NAMALWA (cell line): Measurements from ENCODE around the gene EPB41L4B.
A peak's percentile ranks its signal among the peaks of the same experiment; 100 is the strongest.
"Not testable (repeated sequence)": the region's sequence is repeated elsewhere in the genome, so short reads cannot be mapped to it uniquely, and the experiment has no call there.

Experiments used
- DNase-seq: peaks from one replicate; pipeline ENCODE4 v3.0.0-alpha.2; 2015; ENCODE audit warnings: low spot score

Gene EPB41L4B

DNA sequence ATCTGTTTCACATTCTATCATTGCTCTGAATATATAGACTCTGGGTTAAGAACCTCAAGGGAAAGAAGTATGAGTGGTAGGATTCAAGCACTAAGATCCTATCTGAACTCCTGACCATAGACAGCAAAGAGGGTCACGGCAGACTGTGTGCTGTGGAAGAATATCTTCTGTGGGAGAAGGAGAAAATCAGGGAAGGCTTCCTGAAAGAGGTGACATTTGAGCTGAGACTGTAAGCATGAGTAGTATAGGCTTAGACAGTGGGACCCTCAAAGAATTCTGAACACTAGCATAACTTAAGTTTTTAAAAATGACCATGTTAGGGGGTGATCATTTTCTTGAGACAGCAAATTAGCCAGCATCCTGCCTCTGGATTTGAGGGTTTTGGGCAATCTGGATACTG lies 157.7 kb downstream of the EPB41L4B start:
- no peak for DNase-seq

DNA sequence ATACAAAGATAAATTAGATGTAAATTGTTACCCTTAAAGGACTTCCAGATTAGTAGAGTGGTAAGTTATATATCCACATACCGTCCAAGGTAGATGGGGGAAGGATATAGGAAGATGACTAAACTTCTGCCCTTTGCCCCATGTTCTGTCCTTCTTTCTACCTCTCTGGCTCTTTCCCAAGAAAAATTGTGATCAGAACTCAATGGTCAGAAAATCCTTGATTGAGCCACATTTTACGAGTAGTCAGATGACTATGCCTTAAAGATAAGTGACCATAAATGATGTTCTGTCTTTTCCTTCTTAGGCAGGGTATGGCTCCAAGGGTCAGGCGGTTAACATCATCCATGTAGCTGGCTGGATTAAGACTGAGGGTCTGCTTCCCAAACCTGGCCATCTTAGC lies 158.2 kb downstream of the EPB41L4B start:
- DNase-seq: no peak

DNA sequence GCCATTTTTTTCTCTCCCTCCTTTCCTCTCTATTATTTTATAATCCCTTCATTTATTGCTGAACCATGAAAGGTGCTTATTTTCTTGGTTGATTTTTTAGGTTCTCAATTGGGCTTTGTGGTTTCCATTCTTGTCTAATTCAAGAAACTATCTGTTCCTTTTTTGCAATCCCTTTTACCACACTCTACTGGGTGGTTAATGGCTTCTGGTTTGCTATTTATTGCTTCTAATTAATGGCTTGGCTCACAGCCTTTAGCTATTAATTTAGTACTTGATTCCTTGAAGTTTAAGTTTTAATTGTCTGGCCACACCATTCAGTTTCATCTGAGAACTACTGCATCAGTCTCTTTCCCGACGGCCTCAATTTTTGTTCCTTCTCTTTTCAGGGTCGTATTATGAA lies 159.4 kb downstream of the EPB41L4B start:
- DNase-seq: no peak

DNA sequence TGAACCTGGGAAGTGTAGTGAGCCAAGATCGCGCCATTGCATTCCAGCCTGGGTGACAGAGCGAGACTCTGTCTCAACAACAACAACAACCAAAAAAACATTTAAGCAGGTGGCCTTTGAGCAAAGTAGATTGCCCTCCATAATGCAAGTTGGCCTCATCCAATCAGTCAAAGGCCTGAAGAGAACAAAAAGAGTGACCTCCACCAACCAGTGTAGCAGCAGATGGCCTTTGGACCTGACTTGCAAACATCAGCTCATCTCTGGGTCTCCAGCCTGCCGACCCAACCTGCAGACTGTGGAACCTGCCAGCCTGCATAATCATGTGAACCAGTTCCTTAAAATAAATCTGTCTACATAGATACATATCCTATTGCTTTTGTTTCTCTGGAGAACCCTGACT lies 161.3 kb downstream of the EPB41L4B start:
- no peak for DNase-seq

DNA sequence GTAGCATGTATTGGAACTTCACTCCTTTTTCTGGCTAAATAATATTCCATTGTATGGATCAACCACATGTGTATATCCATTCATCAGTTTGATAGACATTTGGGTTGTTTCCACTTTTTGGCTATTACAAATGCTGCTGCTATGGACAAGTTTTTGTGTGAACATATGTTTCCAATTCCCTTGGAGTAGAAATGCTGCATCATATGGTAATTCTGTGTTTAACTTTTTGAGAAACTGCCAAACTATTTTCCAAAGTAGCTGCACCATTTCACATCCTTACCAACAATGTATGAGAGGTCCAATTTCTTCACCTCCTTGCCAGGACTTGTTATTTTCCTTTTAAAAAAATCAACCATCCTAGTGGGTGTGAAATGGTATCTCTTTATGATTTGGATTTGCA lies 162.2 kb downstream of the EPB41L4B start:
- no peak for DNase-seq

DNA sequence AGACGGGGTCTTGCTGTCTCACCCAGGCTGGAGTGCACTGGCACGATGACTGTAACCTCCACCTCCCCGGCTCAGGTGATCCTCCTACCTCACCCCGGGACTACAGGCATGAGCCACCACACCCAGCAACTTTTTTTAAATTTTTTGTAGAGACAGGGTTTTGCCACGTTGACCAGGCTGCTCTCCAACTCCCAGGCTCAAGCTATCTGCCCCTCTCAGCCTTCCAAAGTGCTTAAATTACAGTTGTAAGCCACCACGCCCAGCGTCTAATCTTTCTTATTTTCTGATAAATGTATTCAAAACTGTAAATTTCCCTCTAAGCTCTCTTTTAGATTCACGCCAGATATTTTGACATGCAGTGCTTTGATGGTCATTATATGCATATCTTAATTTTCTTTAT lies 164.2 kb downstream of the EPB41L4B start:
- DNase-seq: no peak

DNA sequence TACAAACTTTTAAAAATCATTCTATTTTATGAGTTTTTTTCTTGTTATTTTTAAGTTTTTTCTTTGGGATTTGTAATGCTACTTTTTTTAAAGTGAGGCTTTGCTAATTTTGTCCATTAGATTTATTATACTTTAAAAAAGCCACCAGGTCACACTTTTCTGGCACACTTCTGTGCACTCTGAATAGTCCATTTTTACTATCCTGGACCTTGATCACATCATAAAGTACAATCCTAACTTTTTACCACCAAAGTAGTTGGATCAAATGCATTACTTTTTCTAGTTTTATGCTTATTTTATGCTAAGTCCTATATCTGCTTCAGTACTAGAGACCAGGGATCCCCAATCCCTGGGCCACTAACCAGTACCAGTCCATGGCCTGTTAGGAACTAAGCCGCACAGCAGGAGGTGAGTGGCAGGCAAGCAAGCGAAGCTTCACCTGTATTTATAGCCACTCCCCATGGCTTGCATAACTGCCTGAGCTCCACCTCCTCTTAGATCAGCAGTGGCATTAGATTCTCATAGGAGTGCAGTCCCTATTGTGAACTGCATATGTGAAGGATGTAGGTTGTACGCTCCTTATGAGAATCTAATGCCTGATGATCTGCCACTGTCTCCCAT lies 169.8 kb downstream of the EPB41L4B start:
- no peak for DNase-seq

DNA sequence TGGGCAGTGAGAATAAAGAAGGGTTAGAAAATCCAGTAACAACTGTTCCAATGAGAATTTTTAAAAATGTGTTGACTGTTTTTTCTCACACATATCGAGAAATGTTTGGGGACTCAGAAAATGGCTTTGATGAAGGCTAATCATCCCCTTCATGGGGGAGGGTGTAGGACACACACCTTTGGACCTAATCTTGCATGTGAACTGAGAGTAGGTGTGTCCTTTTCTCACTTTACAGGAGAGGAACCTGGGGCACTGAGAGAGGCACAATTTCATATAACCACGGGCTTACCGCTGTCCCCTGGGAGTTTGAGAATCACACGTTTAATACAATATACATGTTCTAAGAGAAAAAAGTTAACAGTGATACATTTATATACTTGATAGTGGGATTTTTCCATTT lies 171.1 kb downstream of the EPB41L4B start:
- DNase-seq: no peak

DNA sequence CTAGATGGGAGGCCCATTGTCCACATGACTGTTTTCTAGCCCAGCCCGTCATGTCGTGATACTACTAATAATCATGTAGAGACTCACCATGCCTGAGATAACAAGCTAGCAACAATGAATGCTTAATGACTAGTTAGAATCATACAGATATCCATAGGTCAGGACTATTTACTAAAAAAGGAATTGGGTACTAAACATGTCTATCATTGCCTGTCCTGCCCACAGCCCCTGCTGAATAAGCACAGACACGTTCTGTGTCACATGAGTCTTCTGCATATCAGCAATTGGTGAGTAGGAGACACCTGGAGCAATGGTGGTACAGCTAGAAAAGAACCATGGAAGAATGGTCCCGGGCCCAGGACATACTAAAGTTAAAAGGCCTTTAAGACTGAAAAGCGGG lies 171.8 kb downstream of the EPB41L4B start:
- no peak for DNase-seq

DNA sequence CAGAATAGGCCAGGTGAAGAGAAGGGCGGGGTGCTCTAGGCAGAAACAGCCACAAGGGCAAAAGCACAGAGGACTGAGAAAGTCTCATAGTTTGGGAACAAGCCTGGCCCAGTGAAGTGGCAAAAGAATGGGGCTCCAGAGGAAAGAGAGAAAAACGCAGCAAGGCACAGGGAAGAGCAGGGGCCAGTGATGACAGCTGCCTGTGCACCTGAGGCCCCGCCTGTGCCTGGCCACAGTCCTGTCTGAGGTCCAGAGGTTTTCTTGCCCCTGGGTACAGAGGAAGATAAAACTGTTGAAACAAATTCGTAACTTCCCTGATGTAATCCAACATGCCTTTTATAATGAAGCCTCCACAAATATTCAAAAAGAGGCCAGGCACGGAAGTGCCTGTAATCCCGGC lies 175.8 kb downstream of the EPB41L4B start:
- no peak for DNase-seq

DNA sequence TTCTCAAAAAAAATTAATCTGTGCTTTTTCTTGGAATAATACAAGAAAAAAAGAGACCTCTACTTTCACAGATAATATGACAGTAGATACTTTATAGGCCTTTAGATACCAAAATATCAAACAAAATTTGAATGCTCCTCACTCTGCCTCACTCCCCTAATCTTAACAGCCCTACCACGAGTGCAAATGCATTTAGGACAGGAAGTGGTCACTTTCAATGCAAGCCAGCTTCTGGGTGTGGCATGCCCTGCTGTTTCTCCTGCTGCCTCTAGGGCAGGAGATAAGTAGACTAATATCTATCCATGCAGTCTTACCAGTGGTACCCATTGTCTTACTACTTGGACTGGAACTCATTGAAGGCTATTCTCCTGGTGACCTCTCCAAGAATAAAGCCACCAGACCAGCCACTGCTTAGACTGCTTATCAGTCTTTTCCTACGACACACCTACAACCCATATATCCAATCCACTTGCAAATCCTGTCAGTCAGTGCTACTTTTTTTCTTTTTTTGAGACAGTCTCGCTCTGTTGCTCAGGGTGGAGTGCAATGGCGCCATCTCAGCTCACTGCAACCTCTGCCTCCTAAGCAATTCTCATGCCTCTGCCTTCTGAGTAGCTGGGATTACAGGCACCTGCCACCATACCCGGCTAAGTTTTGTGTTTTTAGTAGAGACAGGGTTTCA lies 176.8 kb downstream of the EPB41L4B start:
- peak; percentile 64 for DNase-seq

DNA sequence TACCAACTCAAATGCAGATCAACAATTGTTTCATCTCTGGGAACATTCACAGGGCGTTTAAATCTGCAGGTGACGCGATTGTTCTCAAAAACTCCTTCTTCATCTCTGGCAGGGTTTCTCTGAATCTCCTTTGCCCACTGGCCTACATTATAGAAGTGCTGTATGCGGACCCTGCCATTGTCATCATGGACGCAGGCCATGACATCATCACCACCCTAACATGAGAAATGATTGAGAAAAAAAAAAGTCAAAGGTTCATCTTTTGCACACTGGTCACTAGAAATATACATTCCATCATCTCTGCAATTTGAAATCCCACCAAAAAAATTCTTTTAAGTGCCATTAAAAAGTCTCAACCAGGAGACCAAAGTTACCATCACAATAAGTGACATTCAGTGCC lies 179.5 kb downstream of the EPB41L4B start:
- DNase-seq: no peak

DNA sequence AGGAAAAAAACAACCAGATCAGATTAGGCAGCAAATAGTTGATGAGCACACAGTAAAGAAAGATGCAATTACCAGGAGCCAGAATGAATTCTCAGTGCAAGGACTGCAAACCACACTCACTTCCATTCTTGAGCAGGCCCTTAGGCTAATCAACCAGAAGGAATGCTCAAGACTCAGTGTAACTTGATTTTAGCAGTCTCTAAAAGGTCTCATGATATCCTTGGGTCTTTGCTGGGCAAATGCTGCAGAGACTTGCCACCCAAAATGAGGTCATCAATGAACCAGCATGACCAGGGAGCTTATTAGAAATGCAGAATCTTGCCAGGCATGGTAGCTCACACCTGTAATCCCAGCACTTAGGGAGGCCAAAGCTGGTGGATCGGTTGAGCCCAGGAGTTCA lies 181.0 kb downstream of the EPB41L4B start:
- no peak for DNase-seq

DNA sequence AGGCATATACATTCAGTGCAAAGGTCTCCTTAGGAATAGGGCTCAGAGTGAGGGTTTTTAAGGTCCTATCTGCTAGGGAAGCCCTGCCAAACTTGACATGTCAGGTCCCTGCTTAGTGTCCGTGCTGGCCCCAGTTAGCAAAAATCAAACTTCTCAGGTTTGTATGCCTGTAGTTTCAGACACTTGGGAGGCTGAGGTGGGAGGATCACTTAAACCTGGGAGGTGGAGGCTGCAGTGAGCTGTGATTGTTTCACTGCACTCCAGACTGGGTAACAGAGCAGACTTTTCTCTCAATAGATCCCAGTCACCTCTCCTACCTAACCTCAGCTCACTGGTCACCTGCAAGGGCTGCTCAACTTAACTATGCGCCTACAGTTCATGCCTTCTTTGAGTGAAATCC lies 182.4 kb downstream of the EPB41L4B start:
- no peak for DNase-seq

DNA sequence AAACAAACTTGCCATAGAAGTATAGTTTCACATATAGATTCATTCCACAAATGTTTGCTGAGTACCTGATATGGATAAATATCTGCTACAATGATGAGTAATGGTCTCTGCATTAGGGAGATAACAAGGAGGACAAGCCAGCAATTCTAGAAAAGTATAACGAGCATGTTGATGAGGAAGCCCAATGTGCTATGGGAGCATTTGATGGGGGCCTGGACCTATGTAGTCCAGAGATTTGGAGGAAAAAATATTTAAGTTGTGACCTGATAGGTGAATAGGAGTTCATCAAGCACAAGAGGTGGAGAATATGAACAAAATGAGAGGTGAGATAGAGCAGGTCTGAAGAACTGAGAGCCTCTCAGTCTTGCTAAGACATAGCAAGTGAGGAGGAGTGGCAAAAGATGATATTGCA lies 186.7 kb downstream of the EPB41L4B start:
- no peak for DNase-seq

DNA sequence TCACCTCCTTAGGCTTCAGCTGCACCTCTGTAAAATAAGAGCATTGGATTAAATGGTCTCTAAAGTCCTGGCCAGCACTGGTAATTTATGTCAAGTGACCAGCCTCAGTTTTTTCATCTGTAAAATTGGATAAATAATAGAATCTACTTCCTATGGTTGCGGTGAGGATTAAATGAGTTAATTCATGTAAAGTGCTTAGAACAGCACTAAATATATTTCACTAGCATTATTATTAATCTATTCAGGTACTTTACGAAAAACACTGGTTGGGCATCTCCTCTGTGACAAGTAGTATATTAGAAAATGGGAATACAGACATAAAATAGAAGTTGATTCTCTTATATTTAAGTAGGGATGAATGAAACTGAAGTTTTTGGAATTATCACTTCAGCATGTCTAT lies 187.3 kb downstream of the EPB41L4B start:
- DNase-seq: no peak

DNA sequence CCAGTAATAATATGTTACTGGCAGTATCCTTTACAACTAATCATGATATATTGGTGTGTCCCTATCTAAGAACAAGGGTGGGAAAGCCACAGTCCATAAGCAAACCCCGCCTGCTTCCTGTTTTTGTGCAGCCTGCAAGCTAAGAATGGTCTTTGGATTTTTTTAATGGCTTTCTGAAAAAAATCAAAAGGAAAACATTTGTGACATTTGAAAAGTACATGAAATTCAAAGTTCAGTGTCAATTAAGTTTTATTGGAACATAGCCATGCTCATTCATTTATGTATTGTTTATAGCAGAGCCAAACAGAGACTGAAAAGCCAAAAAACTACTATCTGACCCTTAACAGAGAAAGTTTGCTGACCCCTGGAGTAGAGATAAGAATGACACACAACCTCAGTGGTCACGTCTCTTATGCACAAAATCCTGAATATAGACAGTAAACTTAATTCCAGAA lies 188.3 kb downstream of the EPB41L4B start:
- DNase-seq: no peak

DNA sequence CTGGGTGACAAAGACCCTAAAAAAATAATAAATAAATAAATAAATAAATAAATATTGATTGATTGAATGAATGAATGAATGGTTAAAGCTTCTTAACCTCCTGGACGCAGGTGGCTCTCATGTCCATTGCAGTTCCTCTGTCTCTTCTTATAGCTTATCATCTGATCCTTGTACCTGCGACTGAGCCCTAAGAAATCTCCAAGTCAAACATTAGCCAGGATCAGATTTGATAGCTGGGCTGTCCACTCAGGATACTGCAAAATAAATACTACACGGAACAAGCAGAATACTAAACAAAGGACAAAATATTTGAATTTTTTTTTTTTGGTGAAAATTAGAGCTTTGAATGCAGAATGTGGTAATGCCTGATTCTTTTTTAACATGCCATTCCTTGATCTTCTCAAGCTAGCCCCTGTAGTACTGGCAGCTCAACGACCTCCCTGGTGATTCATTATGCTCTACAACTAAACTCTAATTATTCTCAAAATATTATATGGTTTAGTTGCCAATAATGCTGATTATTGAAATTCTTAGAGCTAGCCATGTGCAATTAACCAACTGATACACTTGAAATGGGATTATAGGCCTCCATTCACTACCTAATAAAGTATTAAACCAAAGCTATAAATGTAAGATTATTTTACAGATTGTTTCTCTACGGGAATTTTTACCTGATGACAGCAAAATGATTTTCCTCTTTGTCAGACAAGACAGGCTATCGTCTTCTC lies 191.2 kb downstream of the EPB41L4B start:
- DNase-seq: no peak

DNA sequence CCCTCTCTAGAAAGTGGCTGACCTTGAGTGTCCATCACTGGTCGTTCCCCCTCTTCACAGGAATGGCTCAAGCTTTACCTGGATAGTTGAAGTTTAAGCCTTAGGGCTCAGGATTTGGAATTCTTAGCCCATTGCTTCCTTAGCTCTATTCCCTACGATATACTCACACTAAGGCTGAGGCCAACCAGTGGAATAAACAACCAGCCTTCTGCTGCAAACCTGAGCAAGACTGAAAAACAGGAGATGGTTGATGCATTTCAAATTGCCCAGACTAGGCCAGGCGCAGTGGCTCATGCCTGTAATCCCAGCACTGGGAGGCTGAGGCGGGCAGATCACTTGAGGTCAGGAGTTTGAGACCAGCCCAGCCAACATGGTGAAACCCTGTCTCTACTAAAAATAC lies 194.2 kb downstream of the EPB41L4B start:
- DNase-seq: not testable (repeated sequence)

DNA sequence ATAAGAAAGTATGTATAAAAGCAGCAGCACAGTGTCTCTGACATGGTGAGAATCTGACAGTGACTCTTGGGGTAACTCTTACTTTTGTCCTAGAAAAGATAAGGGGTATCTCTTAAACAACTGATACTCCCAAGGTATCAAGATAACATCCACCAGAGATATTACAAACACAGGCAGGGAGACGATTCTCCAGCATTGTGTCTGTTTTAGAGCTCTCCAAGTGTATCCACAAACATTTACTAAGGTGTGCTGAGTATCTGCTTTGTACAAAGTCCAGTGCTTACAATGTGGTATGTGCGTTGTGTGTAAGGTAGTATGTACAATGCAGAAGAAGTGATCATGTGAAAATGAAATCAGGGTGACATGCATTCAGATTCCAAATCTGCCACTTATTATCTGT lies 196.7 kb downstream of the EPB41L4B start:
- no peak for DNase-seq

DNA sequence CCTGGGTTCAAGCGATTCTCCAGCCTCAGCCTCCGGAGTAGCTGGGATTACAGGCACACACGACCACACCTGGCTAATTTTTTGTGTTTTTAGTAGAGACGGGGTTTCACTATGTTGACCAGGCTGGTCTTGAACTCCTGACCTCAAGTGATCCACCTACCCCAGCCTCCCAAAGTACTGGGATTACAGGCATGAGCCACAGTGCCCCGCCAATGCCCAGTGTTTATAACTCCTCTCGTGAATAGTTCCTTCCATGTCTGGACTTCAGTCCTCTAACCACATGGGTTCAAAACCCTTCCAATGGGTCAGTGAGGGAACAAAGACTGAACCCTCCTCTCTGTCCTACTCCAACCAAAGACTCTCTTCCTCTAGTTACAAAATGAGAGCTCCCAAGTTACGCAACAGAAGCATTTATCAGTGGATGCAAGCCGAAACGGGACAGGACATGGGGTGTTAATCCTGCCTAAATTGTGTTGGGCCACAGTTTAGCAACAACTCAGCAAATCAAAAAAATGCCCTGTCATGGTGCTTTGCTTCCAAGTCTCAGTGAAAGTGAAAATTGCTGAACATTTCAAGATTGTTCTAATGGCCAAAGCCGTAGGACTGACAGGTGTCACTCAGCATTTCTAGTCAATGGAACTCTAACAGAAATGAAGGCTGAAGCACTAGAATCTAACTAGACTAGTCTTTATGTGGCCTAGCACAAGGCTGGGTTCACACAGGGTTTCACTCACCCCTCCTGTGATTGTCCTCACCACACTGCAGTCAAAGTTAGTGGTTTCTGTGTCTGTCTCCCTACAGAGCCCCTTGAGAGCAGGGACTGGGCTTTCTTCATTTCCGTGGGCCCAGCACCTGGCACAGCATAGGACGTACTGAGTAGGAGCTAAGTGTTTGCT lies 197.9 kb downstream of the EPB41L4B start:
- no peak for DNase-seq
